ENCODE results near the gene NCKAP5.

Gene NCKAP5

GRCh38 chr2:132677661-132678060 is 890.6 kb downstream of the NCKAP5 start:
- no peak for DNase-seq

GRCh38 chr2:132676999-132677398 is 891.3 kb downstream of the NCKAP5 start:
- DNase-seq, result no peak

DNA sequence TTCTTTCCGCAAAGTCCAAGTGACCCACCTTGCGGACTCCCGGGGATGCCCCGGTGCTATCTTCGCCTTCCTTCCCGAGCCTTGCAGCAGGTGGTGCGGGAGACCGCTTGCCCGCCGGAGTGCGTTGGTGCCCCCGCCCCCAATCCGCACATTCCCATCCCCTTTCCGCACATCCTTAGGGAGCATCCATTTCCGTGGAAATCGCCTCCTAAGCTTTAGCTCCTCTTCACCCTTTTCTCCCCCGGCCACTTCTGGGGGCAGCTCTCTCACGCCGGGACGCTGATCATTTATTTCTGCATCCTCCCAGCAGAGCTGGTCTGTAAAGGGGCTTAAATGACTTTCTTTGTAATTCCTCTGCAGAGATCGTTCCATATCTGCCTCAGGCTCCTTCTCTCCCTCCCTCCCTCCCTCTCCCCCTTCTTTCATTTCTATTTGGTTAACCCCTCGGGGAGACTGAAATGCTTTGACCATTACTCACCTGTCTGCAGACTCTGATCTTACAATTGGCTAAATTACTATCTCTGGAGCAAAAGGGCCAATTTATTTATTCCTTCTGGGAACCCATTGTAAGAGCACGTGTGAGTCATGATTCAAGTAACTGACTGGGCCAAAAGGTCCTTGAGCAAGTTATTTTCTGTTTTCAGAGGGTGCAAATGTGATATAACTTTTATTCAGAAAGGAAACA is 897.0 kb downstream of the NCKAP5 start:
- no peak for DNase-seq

GRCh38 chr2:132670496-132671150 is 897.6 kb downstream of the NCKAP5 start:
- peak; percentile 57 for DNase-seq

DNA sequence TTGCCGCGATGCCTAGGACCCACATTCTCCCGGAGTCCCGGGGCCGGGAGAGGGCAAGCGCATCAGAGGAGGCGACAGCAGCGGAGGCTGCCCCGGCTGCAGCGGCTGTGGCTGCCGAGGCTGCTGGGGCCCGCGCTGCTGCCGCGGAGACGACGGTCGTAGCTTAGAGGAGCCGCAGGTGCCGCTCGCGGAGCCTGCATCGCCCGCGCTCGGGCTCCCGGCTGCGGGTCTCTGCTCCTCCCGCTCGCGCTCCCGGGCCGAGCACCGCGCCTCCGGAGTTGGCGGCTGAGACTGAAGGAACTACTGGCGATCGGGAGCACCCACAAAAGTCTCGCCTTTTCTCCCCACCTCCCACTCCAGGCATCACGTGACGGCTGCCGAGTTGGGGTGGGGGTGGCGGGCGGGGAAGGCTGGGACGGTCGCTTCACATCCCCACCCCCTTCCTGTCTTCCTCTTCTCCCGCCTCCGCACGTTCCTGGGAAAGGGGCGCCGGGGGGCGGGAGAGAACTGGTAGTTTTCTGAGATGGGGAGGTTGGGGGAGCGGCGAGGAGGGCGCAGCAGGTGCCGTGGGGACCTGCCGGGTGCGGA is 898.3 kb downstream of the NCKAP5 start, which contains the start of gene LYPD1:
Gene LYPD1 (minus strand): TSS at position 298 of the 588 bp plus-strand sequence. CDS start 273 bp downstream, at position 25.
- no peak for DNase-seq

GRCh38 chr2:132668987-132669907 is 899.0 kb downstream of the NCKAP5 start:
- peak; percentile 53 for DNase-seq

GRCh38 chr2:132668189-132668823 is 900.0 kb downstream of the NCKAP5 start:
- DNase-seq, result no peak

GRCh38 chr2:132667706-132668105 is 900.6 kb downstream of the NCKAP5 start:
- no peak for DNase-seq

GRCh38 chr2:132665401-132666140 is 902.7 kb downstream of the NCKAP5 start:
- DNase-seq, result no peak

DNA sequence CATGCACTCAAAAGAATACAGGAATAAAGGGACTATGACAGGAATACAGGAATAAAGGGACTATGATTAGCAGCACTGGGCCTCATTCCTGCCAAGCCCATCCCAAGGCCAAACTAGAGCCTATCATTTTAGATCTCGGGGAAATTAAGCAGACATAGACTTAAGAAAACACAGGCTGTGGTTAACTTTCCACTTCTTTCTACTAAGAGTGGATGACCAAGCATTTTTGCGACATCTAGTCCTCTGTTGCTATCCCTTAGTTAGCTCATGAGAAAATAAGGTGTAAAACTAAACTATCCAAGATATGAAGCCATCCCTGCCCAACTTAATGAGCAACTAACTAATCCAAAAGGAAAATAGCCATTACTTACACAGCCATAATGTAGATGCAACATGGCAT is 904.2 kb downstream of the NCKAP5 start:
- no peak for DNase-seq

- no peak for DNase-seq
These were observed 905.5 kb downstream of the NCKAP5 start for GRCh38 chr2:132662732-132663131.

- DNase-seq, result no peak
These were observed 908.9 kb downstream of the NCKAP5 start for GRCh38 chr2:132659331-132659730.

DNA sequence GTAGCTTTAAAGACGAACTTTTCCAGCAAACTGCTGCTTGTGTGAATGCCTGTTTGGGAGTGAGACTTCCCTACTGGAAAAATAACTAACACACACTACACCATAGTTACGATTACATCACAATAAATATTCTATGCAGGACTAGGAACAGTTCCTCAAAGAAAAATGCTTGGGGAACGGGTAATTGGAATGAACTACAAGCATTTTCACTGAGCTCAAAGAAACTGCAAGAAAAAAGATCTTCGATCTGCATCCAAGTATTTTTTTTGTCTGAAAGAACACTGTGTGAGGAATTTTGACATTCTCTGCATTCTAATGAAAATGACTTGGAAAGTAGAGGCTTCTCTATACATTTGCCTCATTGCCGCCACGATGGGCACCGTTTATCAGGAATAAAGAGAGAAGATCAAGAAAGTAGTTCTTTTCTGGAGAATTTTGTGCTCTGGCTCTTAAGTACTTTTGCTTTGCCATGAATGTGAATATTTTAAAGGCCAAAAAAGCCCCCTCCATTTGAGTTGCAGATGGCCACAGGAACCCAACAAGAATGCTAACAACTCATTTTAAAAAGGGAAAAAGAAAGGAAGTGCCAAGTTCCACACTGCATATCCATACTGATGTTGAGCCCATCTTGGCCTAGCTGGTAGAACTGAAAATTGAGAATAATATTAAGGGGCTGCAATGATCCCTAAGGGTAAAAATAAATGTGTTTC is 911.8 kb downstream of the NCKAP5 start:
- no peak for DNase-seq

GRCh38 chr2:132654968-132655367 is 913.3 kb downstream of the NCKAP5 start:
- DNase-seq, result no peak

GRCh38 chr2:132654335-132654734 is 913.9 kb downstream of the NCKAP5 start:
- DNase-seq, result no peak

GRCh38 chr2:132652474-132652873 is 915.8 kb downstream of the NCKAP5 start:
- DNase-seq, result no peak

DNA sequence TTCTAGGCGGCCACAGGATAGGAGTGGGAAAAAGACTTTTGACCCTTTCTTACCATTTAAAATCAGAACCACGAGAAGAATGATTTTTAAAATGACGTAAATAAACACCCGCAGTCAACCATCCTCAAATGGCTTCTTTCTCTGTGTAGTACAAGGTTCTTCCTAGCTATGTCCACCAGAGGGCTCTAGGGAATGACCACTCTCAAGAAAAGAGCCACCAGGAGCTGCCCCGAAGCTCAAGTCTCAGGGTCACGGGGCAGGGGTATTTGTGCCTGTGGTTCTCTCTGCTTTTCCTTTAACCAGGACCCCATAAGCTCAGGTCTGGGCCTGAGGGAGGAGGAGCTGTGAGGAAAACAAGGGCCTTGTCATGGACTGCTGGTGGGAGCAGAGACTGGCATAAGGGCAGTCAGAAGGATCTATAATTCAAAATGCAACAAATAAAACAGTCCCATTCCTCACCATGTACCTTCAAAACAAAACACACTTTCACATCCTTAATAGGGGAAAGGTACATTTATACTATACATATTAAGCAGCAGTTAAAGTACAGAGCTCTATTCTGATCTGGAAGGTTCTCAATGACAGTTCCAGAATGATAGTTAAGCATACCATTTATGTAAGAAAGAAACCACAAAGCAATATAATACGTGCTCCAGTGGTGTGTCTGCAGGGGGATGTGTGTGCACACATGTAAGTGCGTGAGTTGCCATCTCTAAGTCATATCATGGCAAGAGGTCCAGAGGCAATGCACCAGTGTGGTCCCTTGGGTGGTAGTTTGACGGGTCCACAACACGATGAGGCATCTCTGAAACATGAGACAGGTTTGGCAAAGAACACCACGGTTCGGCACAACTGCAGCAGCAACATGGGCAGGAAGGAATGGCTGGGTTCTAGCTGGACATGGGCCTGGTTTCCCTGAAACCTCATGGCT is 916.9 kb downstream of the NCKAP5 start:
- DNase-seq, result no peak

- no peak for DNase-seq
These were observed 921.6 kb downstream of the NCKAP5 start for GRCh38 chr2:132646540-132647108.

- DNase-seq, result no peak
These were observed 922.3 kb downstream of the NCKAP5 start for GRCh38 chr2:132645722-132646539.

Measured in right forelimb (tissue), 1 donor.